GM13976 (cell line): ENCODE measurements around the gene WDR35.

Experiments
- DNase-seq: peaks from one replicate; pipeline ENCODE4 v3.0.0; 2012; ENCODE audit warnings: low spot score
- in situ Hi-C: fragments of 300-500 bp; cut with MboI; formaldehyde crosslinking; loops from one replicate; pipeline ENCODE4 v1.12.0; 2022; ENCODE audit warnings: low sequenced_read_pairs, mixed read lengths, inconsistent platforms; ENCODE audit not compliant: unreplicated experiment
- TF ChIP-seq, protein P1 (sequence below): IDR thresholded peaks from 2 replicates; pipeline ENCODE4 v1.5.1; 2012; ENCODE audit warnings: borderline replicate concordance, mild to moderate bottlenecking; ENCODE audit not compliant: insufficient read depth; ENCODE audit errors: extremely low read depth, missing control alignments, control extremely low read depth

WDR35 gene

GRCh38 chr2:19902216-19902740, 87.6 kb downstream of the WDR35 start:
- no peak for DNase-seq
- TF ChIP-seq, protein P1, sequence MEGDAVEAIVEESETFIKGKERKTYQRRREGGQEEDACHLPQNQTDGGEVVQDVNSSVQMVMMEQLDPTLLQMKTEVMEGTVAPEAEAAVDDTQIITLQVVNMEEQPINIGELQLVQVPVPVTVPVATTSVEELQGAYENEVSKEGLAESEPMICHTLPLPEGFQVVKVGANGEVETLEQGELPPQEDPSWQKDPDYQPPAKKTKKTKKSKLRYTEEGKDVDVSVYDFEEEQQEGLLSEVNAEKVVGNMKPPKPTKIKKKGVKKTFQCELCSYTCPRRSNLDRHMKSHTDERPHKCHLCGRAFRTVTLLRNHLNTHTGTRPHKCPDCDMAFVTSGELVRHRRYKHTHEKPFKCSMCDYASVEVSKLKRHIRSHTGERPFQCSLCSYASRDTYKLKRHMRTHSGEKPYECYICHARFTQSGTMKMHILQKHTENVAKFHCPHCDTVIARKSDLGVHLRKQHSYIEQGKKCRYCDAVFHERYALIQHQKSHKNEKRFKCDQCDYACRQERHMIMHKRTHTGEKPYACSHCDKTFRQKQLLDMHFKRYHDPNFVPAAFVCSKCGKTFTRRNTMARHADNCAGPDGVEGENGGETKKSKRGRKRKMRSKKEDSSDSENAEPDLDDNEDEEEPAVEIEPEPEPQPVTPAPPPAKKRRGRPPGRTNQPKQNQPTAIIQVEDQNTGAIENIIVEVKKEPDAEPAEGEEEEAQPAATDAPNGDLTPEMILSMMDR, result no peak
- in situ Hi-C loops, result no loop called here

DNA sequence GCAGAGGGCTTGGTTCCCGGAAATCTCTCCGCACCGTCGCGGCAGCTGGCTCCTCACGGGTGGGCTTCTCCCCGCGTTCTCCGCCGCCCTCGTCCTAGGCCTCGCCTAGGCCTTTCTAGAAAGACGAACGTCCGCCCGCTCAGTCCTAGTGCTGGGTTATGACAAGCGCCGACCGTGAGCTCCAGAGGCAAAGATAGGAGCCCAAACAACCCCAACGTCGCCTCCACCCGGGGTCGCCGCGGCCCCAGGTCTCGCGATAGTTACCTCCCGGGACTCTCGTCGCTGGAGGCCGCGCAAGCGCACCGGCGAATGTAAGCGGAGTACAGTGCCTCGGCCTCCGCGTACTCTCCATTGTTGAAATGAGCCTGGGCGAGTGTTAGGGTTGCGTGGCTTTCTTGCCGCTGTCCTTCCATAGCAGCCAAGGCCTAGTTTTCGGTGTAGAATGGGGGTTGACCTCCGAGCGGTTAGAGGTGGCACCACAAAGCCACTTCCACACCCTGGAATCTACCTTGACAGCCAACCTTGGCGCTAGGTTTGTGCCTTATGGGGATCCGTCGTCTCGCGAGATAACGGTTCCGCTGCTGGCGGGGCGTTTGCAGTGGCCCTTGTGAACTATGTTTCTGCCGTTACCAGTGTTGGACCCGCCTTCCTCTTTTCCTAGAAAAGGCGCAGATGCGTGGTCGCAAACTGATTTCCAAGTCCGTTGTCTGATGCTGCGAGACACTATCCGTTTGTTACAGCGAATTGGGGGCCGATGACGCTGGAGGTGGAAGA, 88.3 kb downstream of the WDR35 start, which contains the start of gene TTC32:
TSS of gene TTC32 (minus strand) at position 542 of the 774 bp plus-strand sequence. CDS start at position 413, 129 bp downstream.
- TF ChIP-seq, protein P1, result no peak
- peak; percentile 93 for DNase-seq
- in situ Hi-C loops, result no loop called here

GRCh38 chr2:19900931-19901441, 88.9 kb downstream of the WDR35 start:
- TF ChIP-seq, protein P1, result no peak
- in situ Hi-C loops, result no loop called here
- no peak for DNase-seq

- in situ Hi-C loops, result no loop called here
- DNase-seq, result no peak
- TF ChIP-seq, protein P1, result no peak
These were observed 89.6 kb downstream of the WDR35 start for GRCh38 chr2:19899985-19900930.

DNA sequence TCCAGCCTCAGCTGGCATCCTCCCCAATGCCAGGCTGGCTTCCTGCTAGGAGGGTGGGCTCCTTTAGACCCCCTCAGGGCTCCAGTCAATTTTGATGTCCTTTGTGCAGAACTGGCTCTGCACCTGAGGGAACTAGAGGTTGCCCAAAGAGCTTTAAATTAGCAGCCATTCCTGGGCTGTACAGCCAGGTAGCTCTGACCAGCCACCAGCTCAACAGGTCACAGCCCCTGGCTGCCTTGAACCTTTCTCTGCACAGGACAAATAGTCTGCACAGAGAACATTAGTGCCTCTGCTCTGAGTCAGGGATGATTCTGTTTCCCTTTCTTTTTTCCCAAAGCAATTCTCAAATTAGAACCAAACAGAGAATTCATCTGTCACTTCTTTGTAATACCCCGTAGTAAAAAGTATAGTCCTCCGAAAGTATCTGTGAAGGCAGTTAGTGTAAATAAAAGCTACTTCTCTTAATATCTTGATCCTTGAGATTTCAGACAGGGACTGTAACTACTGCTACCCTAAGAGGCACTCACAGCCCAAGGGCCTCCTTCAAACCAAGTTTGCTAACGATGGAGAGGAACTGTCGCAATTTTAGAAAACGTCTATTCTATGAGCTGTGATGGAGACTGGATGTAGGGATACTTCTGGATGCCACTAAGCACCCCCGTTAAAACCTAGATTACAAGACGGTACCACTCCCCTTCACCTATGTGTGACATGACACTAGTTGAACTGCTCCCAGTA, 91.1 kb downstream of the WDR35 start:
- no peak for DNase-seq
- TF ChIP-seq, protein P1, result no peak
- in situ Hi-C loops, result no loop called here

GRCh38 chr2:19897623-19898245, 92.2 kb downstream of the WDR35 start:
- TF ChIP-seq, protein P1, result no peak
- in situ Hi-C loops, result no loop called here
- DNase-seq, result no peak
